ENCODE data around the gene MEDAG.

- TF ChIP-seq NANOG (IDR thresholded peaks at IDR 0.05; ENCODE audit: borderline replicate concordance), result no peak
- no peak for TF ChIP-seq CTCF (conservative IDR thresholded peaks at IDR 0.05; ENCODE audit: low read depth in 2 of 2)
- TF ChIP-seq EZH2 (IDR thresholded peaks at IDR 0.05; ENCODE audit: low read depth, unreplicated experiment), result no peak
- no peak for TF ChIP-seq POLR2AphosphoS5 (IDR thresholded peaks at IDR 0.05; ENCODE audit: low read depth)
- TF ChIP-seq ZNF114 (CRISPR knock-in tag; IDR thresholded peaks at IDR 0.05), result no peak
- no peak for TF ChIP-seq CREB1 (CRISPR knock-in tag; IDR thresholded peaks at IDR 0.05; ENCODE audit: low read depth)
- no peak for TF ChIP-seq REST (IDR thresholded peaks at IDR 0.05; ENCODE audit: unreplicated experiment)
- TF ChIP-seq EZH2phosphoT487 (IDR thresholded peaks at IDR 0.05; ENCODE audit: unreplicated experiment), result no peak
Measured at GRCh38 chr13:30861836-30862467, 44.1 kb upstream of the MEDAG start.
